Fibroblast of lung (primary cell): ENCODE data around the gene LHFPL2. TPM values are rescaled to one million over a fixed set of nuclear protein-coding genes. Genes with fewer than 3 reads are reported as not detected.

Source experiments
- DNase-seq, 2 donors: peaks; one replicate each; pipeline versions ENCODE4 v3.0.0 to v3.0.0-alpha.2; 2010; ENCODE audit warnings: low read depth in 2 of 2
- H2AFZ ChIP-seq: 2 replicates; pipeline ENCODE4 v1.5.1; 2012; ENCODE audit warnings: low read length, control low read depth, inconsistent platforms
- H3K27ac ChIP-seq: 2 replicates; pipeline ENCODE4 v1.5.1; 2011; ENCODE audit warnings: low read length, control low read depth; ENCODE audit not compliant: insufficient read depth
- H3K27me3 ChIP-seq: 2 replicates; pipeline ENCODE4 v1.5.1; 2011; ENCODE audit warnings: mild to moderate bottlenecking, low read length; ENCODE audit not compliant: control insufficient read depth, insufficient read depth
- H3K36me3 ChIP-seq: 2 replicates; pipeline ENCODE4 v1.5.1; 2011; ENCODE audit warnings: low read length; ENCODE audit not compliant: control insufficient read depth, insufficient read depth
- H3K4me1 ChIP-seq: 2 replicates; pipeline ENCODE4 v1.5.1; 2011; ENCODE audit warnings: low read length; ENCODE audit not compliant: control insufficient read depth, insufficient read depth; ENCODE audit errors: extremely low read depth
- H3K4me2 ChIP-seq: 2 replicates; pipeline ENCODE4 v1.5.1; 2011; ENCODE audit warnings: low read length, control low read depth; ENCODE audit not compliant: insufficient read depth; ENCODE audit errors: extremely low read depth
- H3K4me3 ChIP-seq, 4 experiments: fragments of 200-600 bp in 1 of 4; sonication (generic) in 1 of 4; replicated peaks in 1 of 4; 2 replicates each; pipeline ENCODE4 v1.5.1; 2011 to 2016; ENCODE audit warnings: low read length in 4 of 4, low read depth in 3 of 4, mild to moderate bottlenecking in 3 of 4, control low read depth in 2 of 4, inconsistent platforms in 1 of 4, mixed read lengths in 1 of 4; ENCODE audit not compliant: insufficient read depth in 1 of 4; ENCODE audit errors: control extremely low read depth in 1 of 4
- H3K79me2 ChIP-seq: 2 replicates; pipeline ENCODE4 v1.5.1; 2012; ENCODE audit warnings: mild to moderate bottlenecking, low read length, inconsistent platforms; ENCODE audit not compliant: control insufficient read depth, insufficient read depth
- H3K9ac ChIP-seq: 2 replicates; pipeline ENCODE4 v1.5.1; 2011; ENCODE audit warnings: mild to moderate bottlenecking, low read length, control low read depth; ENCODE audit not compliant: insufficient read depth
- H3K9me3 ChIP-seq: 2 replicates; pipeline ENCODE4 v1.5.1; 2012; ENCODE audit warnings: low read depth, low read length; ENCODE audit not compliant: control insufficient read depth, insufficient read depth
- H4K20me1 ChIP-seq: 2 replicates; pipeline ENCODE4 v1.5.1; 2011; ENCODE audit warnings: low read length; ENCODE audit not compliant: control insufficient read depth, insufficient read depth; ENCODE audit errors: extremely low read depth
- EZH2 ChIP-seq: IDR thresholded peaks from 2 replicates; pipeline ENCODE4 v1.5.1; 2012; ENCODE audit warnings: low read length, control low read depth, mild to moderate bottlenecking; ENCODE audit errors: missing control alignments
- polyA plus RNA-seq, 2 donors: library from polyadenylated mRNA; depleted of rRNA in 1 of 2; stranded (reverse) in 1 of 2; unstranded in 1 of 2; fragments of >200 nt; gene quantifications; 2 replicates each; pipeline ENCODE4 v1.2.1, GENCODE V29; 2011 to 2012; ENCODE audit warnings: missing spikeins in 1 of 2
- total RNA-seq: library from RNA; depleted of rRNA; stranded (reverse); fragments of >200 nt; gene quantifications from 2 replicates; pipeline ENCODE4 v1.2.1, GENCODE V29; 2014
- TF ChIP-seq, protein P1 (sequence below), 2 donors: IDR thresholded peaks in 1 of 2; conservative IDR thresholded peaks in 1 of 2; 1 replicate in 1 of 2; 2 replicates in 1 of 2; pipeline ENCODE4 v1.5.1; 2011 to 2012; ENCODE audit warnings: low read length in 2 of 2, control low read depth in 1 of 2, inconsistent platforms in 1 of 2, low read depth in 1 of 2, mild to moderate bottlenecking in 1 of 2

LHFPL2 gene
- total and polyA plus RNA-seq, 2 donors (not counting 1 experiment from before 2014, with no cell fraction given), result 13.7 to 51.4 TPM

DNA sequence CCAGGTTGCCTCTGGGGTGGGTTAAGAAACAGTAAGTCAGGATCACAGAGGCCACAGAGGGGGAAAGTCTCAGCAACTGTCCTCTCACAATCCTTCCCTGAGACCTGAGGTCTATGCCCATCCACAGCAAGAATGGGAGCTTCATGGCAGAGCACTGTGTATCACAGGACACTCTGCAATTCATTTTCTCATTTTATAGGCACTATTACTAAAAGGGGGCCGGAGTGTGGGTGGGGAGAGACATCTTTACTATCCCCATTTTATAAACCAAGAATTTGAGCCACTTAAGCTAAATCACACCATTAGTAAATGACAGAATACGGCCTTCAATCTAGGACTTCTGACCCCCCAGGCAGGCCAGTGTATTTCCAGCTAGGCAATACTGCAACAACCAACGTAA lies 79.9 kb downstream of the LHFPL2 start:
- Histone ChIP-seq H3K9ac (no peak overlapping the region), H2AFZ (no peak overlapping the region)

DNA sequence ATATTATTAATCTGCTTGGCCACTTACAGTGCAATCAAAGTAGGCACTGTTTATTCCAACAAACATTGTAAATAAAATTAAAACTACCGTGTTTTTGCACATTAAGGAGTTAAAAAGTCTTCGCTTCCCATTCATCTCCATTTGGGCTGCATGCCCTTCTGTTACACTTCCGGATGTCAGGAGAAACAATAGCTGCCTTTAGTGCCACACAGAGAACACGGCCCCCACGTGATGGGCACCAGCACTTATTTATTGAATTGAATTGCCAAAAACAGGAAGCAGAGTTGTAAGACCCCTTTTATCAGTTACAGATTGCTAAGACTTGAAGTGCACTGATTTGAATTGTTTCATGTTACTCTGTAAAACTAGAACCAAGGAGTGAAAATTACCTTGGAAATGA lies 80.4 kb downstream of the LHFPL2 start:
- H3K36me3 ChIP-seq, result no peaks in the 10 kb centered on the region
- H3K4me3 ChIP-seq, result no peak overlapping the region
- H3K4me1 ChIP-seq, result peaks cover 3% of the 10 kb centered on the region
- no peak overlapping the region for H3K9ac ChIP-seq
- no peak overlapping the region for H3K27ac ChIP-seq
- H3K27me3 ChIP-seq, result no peaks in the 10 kb centered on the region
- TF ChIP-seq EZH2, result no peak
- TF ChIP-seq, protein P1, sequence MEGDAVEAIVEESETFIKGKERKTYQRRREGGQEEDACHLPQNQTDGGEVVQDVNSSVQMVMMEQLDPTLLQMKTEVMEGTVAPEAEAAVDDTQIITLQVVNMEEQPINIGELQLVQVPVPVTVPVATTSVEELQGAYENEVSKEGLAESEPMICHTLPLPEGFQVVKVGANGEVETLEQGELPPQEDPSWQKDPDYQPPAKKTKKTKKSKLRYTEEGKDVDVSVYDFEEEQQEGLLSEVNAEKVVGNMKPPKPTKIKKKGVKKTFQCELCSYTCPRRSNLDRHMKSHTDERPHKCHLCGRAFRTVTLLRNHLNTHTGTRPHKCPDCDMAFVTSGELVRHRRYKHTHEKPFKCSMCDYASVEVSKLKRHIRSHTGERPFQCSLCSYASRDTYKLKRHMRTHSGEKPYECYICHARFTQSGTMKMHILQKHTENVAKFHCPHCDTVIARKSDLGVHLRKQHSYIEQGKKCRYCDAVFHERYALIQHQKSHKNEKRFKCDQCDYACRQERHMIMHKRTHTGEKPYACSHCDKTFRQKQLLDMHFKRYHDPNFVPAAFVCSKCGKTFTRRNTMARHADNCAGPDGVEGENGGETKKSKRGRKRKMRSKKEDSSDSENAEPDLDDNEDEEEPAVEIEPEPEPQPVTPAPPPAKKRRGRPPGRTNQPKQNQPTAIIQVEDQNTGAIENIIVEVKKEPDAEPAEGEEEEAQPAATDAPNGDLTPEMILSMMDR (conservative IDR thresholded peaks at IDR 0.05 in 1 of 2, IDR thresholded peaks at IDR 0.05 in 1 of 2; ENCODE audit: low read depth in 1 of 2, low read length in 2 of 2), result no peak
- no peak overlapping the region for H2AFZ ChIP-seq
- no peaks in the 10 kb centered on the region for H4K20me1 ChIP-seq
- no peak for DNase-seq
- H3K79me2 ChIP-seq, result peaks cover 2% of the 10 kb centered on the region
- H3K9me3 ChIP-seq, result no peaks in the 10 kb centered on the region
- H3K4me2 ChIP-seq, result no peak overlapping the region

More for the DNA sequence above, 79.9 kb downstream of the LHFPL2 start:
- Histone ChIP-seq H3K4me2 (no peak overlapping the region), H3K4me3 (no peak overlapping the region), H3K27me3 (no peaks in the 10 kb centered on the region), H3K9me3 (no peaks in the 10 kb centered on the region), H3K27ac (no peak overlapping the region), H3K36me3 (no peaks in the 10 kb centered on the region), H3K4me1 (peaks cover 3% of the 10 kb centered on the region), H4K20me1 (no peaks in the 10 kb centered on the region), H3K79me2 (peaks cover 2% of the 10 kb centered on the region)
- no peak for DNase-seq
- TF ChIP-seq EZH2, result no peak
- TF ChIP-seq, protein P1 (conservative IDR thresholded peaks at IDR 0.05 in 1 of 2, IDR thresholded peaks at IDR 0.05 in 1 of 2; ENCODE audit: low read depth in 1 of 2, low read length in 2 of 2), result no peak

DNA sequence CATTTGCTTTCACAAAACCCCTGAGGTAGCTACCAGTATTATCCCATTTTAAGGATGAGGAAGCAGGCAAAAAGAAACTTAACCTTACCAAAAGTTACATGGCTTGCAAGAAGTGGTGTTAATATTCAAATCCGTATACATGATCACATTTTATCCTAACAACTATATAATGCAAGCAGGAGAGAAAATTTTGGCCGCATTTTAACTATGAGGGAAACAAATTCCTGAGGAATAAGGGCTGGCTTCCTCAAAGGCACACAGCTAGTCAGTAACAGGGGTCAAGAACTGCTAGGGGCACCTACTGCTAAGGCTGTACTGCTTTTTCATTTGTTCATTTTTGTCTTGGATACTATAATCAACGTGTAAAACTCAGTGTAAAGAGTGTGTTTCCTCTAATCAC lies 81.0 kb downstream of the LHFPL2 start:
- Histone ChIP-seq H3K79me2 (peaks cover 2% of the 10 kb centered on the region), H3K9me3 (no peaks in the 10 kb centered on the region), H4K20me1 (no peaks in the 10 kb centered on the region), H3K27ac (no peak overlapping the region), H3K4me3 (no peak overlapping the region), H3K4me1 (peaks cover 3% of the 10 kb centered on the region), H3K9ac (no peak overlapping the region), H3K4me2 (no peak overlapping the region), H3K27me3 (no peaks in the 10 kb centered on the region), H3K36me3 (no peaks in the 10 kb centered on the region), H2AFZ (no peak overlapping the region)
- no peak for DNase-seq
- TF ChIP-seq, protein P1 (conservative IDR thresholded peaks at IDR 0.05 in 1 of 2, IDR thresholded peaks at IDR 0.05 in 1 of 2; ENCODE audit: low read depth in 1 of 2, low read length in 2 of 2), result no peak
